OCI-LY1 (cell line): ENCODE data around the gene PPP2R2C.

ENCODE experiments used
- EZH2 ChIP-seq: fragments of 200-600 bp; sonication (generic), shearing (Covaris generic); IDR thresholded peaks from 2 replicates; pipeline ENCODE4 v1.8.0; 2017; ENCODE audit warnings: borderline replicate concordance, mixed run types, mild to moderate bottlenecking, antibody characterized with exemption, low read length, moderate library complexity, mixed read lengths
- TF ChIP-seq, protein P1 (sequence below): fragments of 200-600 bp; sonication (generic), shearing (Covaris generic); IDR thresholded peaks from 2 replicates; pipeline ENCODE4 v1.5.1; 2017; ENCODE audit warnings: mild to moderate bottlenecking, antibody characterized with exemption, low read length, moderate library complexity, mixed read lengths

DNA sequence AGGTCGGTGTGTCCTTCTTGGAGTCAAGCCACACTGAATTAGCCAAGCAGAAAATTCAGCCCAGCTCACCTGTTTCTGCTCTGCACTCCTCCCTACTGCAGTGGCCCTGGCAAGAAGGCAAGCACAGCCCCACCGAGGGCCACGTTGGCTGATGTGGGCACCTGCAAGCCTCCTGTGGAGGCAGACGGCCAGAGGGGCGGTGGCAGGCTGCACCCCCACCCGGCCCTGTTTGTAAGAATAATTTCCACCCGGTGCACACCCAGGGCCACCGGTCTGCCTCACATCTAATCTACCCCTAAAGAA, 18.8 kb downstream of the PPP2R2C start:
- TF ChIP-seq, protein P1, sequence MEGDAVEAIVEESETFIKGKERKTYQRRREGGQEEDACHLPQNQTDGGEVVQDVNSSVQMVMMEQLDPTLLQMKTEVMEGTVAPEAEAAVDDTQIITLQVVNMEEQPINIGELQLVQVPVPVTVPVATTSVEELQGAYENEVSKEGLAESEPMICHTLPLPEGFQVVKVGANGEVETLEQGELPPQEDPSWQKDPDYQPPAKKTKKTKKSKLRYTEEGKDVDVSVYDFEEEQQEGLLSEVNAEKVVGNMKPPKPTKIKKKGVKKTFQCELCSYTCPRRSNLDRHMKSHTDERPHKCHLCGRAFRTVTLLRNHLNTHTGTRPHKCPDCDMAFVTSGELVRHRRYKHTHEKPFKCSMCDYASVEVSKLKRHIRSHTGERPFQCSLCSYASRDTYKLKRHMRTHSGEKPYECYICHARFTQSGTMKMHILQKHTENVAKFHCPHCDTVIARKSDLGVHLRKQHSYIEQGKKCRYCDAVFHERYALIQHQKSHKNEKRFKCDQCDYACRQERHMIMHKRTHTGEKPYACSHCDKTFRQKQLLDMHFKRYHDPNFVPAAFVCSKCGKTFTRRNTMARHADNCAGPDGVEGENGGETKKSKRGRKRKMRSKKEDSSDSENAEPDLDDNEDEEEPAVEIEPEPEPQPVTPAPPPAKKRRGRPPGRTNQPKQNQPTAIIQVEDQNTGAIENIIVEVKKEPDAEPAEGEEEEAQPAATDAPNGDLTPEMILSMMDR = no peak
- no peak for TF ChIP-seq EZH2
